GM19395 (cell line): ENCODE data around the gene PLCB1.
"Not testable (repeated sequence)": the region's sequence is repeated elsewhere in the genome, so short reads cannot be mapped to it uniquely, and the experiment has no call there.

Experiments
- ATAC-seq: cut with Tn5 transposase; IDR thresholded peaks from one replicate; pipeline ENCODE4 v1.9.1; 2021; ENCODE audit warnings: mild to moderate bottlenecking, moderate library complexity; ENCODE audit not compliant: unreplicated experiment

Gene PLCB1

GRCh38 chr20:8798505-8798904, 666.4 kb downstream of the PLCB1 start:
- ATAC-seq: no peak

DNA sequence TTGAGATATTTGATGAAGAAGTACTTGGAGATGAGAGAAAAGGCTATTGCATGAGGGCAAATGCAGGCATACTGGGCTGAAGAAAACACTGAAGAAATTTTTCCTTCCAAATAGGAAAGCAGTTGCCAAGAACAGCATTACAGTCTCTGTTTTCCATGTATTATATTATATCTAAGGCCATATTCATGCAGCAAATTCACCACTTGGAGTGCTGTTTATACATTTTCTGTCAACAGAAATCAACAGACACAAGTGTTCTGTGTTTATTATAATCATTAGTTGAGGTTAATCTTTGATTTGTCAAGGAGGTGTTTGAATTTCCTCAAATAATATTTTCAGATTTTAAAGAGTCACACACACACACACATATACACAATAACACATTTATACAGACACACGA, 668.0 kb downstream of the PLCB1 start:
- ATAC-seq: no peak

GRCh38 chr20:8801686-8802085, 669.6 kb downstream of the PLCB1 start:
- ATAC-seq: no peak

- no peak for ATAC-seq
These were observed 671.0 kb downstream of the PLCB1 start for GRCh38 chr20:8803065-8803464.

DNA sequence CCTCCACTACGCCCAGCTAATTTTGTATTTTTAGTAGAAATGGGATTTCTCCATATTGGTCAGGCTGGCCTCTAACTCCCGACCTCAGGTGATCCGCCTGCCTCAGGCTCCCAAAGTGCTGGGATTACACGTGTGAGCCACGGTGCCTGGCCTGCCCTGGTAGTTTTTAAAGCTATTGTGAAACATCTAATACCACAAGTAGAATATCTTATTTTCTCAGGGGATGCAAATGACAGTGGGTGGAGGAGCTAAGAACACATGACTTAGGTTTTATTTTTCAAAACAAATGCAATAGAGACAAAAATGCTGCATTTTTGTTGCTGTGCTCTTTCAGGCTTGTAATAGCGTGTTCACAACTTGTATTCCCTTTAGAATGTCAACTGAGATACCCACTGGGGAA, 671.9 kb downstream of the PLCB1 start:
- no peak for ATAC-seq

DNA sequence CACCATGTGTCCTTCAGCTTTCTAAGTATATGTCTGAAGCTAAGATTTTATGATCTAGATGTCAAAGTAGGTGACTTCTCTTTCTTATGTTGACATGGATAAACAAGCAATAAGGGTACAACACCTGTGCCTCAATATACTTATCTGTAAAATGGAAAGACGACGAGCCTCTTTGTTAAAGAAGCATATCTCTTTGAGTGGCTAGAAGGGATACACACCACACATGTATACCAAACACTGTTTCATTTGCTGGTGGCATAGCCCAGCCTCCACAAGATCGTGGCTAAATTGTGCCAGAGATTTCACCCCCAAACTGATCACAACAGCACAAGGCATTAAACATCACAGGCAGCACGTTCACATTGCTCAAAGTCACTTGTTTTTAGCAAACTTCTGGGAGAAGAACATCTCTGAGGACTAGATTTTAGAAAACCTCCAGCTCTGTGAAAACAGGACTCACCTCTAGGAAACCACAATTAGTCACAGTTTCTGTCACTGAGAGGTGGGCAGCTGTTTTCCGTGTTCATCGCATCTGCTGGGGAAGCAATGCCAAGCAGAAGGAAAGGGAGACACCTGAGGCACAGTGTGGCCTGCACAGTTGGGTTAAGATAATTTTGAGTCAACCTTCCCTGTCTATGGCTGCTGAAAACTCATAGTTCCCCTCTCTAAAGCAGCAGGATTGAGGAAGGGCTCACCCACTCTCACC, 673.8 kb downstream of the PLCB1 start:
- no peak for ATAC-seq

DNA sequence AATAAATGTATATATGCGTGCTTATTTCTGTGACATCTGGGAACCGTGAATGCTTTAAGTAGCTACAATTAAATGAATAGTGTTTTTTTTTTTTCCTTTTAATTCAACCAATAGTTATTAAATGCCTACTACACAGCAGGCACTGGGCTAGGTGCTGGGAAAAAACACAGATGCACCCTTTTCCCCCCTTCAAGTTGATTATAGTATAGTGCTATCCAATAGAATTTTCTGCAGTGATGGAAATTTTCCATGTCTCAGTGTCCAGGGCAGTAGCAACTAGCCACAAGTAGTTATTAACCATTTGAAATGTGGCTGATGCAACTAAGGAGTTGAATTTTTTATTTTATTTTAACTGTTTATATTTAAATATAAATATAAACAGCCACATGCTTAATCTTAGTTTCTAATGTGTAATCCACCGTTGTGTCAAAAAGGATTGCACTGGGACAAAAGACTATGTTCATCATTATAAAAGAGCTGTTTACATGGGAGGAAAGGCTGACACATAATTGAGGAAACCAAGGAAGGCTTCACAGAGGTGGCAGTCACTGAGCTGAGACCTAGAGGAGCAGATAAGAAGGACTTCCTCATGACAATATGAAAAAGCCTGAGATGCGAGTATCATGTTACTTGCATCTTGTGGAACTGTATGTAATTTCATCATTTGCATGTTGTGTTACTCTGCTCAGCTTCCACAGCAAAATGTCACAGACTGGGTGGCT, 675.6 kb downstream of the PLCB1 start:
- no peak for ATAC-seq

- ATAC-seq: no peak
These were observed 676.1 kb downstream of the PLCB1 start for GRCh38 chr20:8808202-8808535.

GRCh38 chr20:8809107-8809953, 677.3 kb downstream of the PLCB1 start:
- no peak for ATAC-seq

- no peak for ATAC-seq
These were observed 679.9 kb downstream of the PLCB1 start for GRCh38 chr20:8811801-8812594.

DNA sequence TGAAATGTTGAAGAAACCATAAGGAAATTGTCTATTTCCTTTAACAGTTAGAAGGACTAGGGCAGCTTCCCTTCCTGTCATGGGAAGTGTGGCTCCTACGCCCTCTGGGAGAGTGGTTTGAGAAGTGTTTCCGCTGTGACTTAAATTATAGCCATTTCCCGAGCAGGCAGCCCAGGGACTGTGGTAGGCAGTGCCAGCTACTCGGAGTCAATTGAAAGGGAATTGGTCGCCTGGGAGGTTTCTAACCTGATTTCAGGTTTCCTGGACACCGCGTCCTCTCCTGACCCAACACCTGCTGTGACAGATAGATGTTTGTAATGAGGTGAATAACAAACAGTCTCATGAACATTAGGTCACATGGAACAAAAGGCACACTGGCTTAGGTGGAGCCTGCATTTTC, 680.8 kb downstream of the PLCB1 start:
- no peak for ATAC-seq

DNA sequence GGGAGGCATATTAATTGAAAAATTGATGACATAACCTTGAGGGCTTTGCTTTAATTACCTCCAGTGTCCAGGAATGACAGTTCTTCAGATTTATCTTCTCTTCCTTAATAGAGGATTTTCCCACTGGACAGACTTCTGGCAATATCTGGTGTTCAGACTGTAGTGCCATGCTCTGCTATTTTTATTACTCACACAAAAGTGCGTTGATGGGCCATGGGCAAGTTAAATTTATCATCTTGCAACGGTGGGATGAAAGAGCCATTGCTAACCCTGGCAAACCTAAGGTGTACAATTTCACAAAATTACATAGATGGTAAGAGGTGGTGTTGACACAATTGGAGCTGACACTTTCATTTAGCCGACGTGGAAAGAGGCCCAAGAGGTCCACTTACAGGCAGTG, 683.1 kb downstream of the PLCB1 start:
- ATAC-seq: no peak

- ATAC-seq: no peak
These were observed 697.2 kb downstream of the PLCB1 start for GRCh38 chr20:8829256-8829655.

DNA sequence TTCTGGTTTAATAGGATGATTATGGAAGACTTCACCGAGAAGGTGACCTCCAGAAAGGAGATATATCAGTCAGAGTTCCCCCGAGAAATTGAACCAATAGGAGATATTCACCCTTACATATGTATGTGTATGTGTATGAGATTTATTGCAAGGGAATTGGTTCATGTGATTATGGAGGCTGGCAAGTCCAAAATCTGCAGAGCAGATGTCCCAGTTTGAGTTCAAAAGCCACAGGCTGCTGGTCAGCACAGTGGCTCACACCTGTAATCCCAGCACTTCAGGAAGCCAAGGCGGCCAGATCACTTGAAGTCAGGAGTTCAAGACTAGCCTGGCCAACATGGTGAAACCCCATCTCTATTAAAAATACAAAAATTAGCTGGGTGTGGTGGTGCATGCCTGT, 702.2 kb downstream of the PLCB1 start:
- ATAC-seq: not testable (repeated sequence)

DNA sequence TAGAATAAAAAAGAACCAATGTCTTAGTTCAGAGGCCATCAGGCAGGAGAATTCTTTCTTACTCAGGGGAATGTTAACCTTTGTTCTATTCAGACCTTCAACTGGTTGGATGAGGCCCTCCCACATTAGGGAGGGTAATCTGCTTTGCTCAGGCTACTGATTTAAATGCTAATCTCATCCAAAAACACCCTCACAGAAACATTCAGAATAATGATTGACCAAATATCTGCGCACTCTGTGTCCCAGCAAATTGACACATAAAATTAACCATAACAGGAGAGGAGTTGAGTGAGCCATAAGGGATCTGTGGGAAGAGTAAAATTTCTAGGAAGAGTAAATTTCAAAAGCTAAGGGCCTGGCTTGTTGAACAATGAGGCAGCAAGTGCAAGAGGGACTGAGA, 702.8 kb downstream of the PLCB1 start:
- ATAC-seq: no peak

- no peak for ATAC-seq
These were observed 705.3 kb downstream of the PLCB1 start for GRCh38 chr20:8837396-8837795.

DNA sequence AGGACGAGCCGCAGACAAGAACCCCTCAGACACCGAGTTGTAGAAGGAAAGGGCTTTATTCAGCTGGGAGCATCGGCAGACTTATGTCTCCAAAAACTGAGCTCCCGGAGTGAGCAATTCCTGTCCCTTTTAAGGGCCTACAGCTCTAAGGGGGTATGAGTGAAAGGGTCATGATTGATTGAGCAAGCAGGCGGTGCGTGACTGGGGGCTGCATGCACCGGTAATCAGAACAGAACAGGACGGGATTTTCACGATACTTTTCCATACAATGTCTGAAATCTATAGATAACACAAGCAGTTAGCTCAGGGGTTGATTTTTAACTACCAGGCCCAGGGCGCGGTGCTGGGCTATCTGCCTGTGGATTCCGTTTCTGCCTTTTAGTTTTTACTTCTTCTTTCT, 710.5 kb downstream of the PLCB1 start:
- no peak for ATAC-seq

- no peak for ATAC-seq
These were observed 712.1 kb downstream of the PLCB1 start for GRCh38 chr20:8844179-8844578.

GRCh38 chr20:8849990-8850389, 717.9 kb downstream of the PLCB1 start:
- no peak for ATAC-seq

DNA sequence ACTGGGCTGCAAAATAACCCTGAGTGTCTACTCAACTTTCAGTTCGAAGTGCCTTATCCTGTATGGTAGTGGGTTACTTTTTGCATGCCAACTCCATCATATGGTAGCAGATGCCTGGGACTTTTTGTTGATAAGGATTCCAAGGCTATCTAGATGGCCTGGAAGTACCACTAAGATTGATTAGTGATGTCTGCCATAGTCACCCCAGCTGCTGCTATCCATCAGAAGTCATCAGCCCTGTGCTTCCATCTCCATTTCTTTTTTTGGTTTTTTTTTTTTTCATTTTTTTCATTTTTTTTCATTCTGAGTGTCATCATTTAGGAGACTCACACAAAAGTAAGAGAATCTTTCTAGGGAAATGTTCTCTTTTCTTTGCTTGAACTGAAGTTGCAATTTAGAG, 719.4 kb downstream of the PLCB1 start:
- ATAC-seq: no peak

DNA sequence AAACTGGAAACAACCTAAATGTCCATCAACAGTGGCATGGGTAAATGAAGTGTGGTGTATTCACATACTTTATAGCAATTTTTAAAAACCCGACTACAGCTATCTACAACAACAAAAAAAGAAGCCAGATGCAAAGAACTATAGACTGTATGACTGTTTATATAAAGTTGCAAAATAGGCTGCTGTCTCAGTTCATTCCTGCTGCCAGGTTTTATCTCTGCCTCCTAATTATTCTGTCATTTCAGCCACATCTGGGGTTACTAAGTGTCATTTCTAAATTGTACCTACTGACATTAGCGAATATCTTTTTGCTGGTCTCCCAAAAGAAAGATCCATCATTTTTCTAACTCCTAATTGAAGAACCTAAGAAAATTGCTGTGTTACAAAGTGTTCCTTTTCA, 719.9 kb downstream of the PLCB1 start:
- ATAC-seq: not testable (repeated sequence)
